Mesothelial cell of epicardium (in vitro differentiated cells): ENCODE data around the gene SPAG16. TPM values are rescaled to one million over a fixed set of nuclear protein-coding genes. Genes with fewer than 3 reads are reported as not detected.
"Not testable (repeated sequence)": the region's sequence is repeated elsewhere in the genome, so short reads cannot be mapped to it uniquely, and the experiment has no call there.

Experiments
- DNase-seq, 2 experiments: peaks; one replicate each; pipeline ENCODE4 v3.0.0; 2021; ENCODE audit warnings: low spot score in 2 of 2; ENCODE audit not compliant: unreplicated experiment in 2 of 2
- H3K27ac Mint-ChIP-seq: 2 replicates; pipeline ENCODE4 v1.8.0; 2021; ENCODE audit warnings: mixed read lengths
- H3K27me3 Mint-ChIP-seq: 2 replicates; pipeline ENCODE4 v1.8.0; 2021; ENCODE audit warnings: low read depth, mixed read lengths
- H3K36me3 Mint-ChIP-seq: 2 replicates; pipeline ENCODE4 v1.8.0; 2021; ENCODE audit warnings: mixed read lengths
- H3K4me1 Mint-ChIP-seq: 2 replicates; pipeline ENCODE4 v1.8.0; 2021; ENCODE audit warnings: mixed read lengths
- H3K4me3 Mint-ChIP-seq: 2 replicates; pipeline ENCODE4 v1.8.0; 2021; ENCODE audit warnings: mild to moderate bottlenecking, moderate library complexity, mixed read lengths
- H3K9me3 Mint-ChIP-seq: 2 replicates; pipeline ENCODE4 v1.8.0; 2021; ENCODE audit warnings: mixed read lengths
- CTCF ChIP-seq: fragments of 200-600 bp; sonication (generic); IDR thresholded peaks from one replicate; pipeline ENCODE4 v1.5.0; 2021; ENCODE audit warnings: antibody characterized with exemption; ENCODE audit not compliant: unreplicated experiment
- total RNA-seq: library from RNA; stranded (reverse); gene quantifications from 3 replicates; pipeline ENCODE4 v1.2.1, GENCODE V29; 2021

SPAG16 gene
- total RNA-seq, 1 donor from 2014 or later = 35.1 TPM

GRCh38 chr2:213669657-213670056, 385.4 kb downstream of the SPAG16 start:
- Mint-ChIP-seq H3K27ac (no peak overlapping the region), H3K9me3 (peaks cover 18% of the 10 kb centered on the region), H3K36me3 (no peaks in the 10 kb centered on the region), H3K27me3 (no peaks in the 10 kb centered on the region), H3K4me3 (no peak overlapping the region), H3K4me1 (peaks cover 4% of the 10 kb centered on the region)
- DNase-seq = no peak
- no peak for TF ChIP-seq CTCF

GRCh38 chr2:213678437-213679218, 394.4 kb downstream of the SPAG16 start:
- no peak for TF ChIP-seq CTCF
- DNase-seq = no peak
- no peaks in the 10 kb centered on the region for H3K27me3 Mint-ChIP-seq
- H3K9me3 Mint-ChIP-seq = peaks cover 23% of the 10 kb centered on the region
- H3K27ac Mint-ChIP-seq = no peak overlapping the region
- no peak overlapping the region for H3K4me3 Mint-ChIP-seq
- H3K36me3 Mint-ChIP-seq = no peaks in the 10 kb centered on the region
- no peaks in the 10 kb centered on the region for H3K4me1 Mint-ChIP-seq

GRCh38 chr2:213679894-213680293, 395.6 kb downstream of the SPAG16 start:
- H3K9me3 Mint-ChIP-seq = peaks cover 23% of the 10 kb centered on the region
- H3K27ac Mint-ChIP-seq = no peak overlapping the region

GRCh38 chr2:213682276-213682675, 398.0 kb downstream of the SPAG16 start:
- TF ChIP-seq CTCF = no peak
- H3K36me3 Mint-ChIP-seq = no peaks in the 10 kb centered on the region
- H3K9me3 Mint-ChIP-seq = peaks cover 27% of the 10 kb centered on the region
- H3K27ac Mint-ChIP-seq = no peak overlapping the region
- no peaks in the 10 kb centered on the region for H3K27me3 Mint-ChIP-seq
- no peak for DNase-seq
- H3K4me3 Mint-ChIP-seq = no peak overlapping the region
- no peaks in the 10 kb centered on the region for H3K4me1 Mint-ChIP-seq

More at GRCh38 chr2:213679894-213680293, 395.6 kb downstream of the SPAG16 start:
- H3K4me1 Mint-ChIP-seq = no peaks in the 10 kb centered on the region
- no peak for TF ChIP-seq CTCF
- no peaks in the 10 kb centered on the region for H3K27me3 Mint-ChIP-seq
- no peak overlapping the region for H3K4me3 Mint-ChIP-seq
- H3K36me3 Mint-ChIP-seq = no peaks in the 10 kb centered on the region
- no peak for DNase-seq

GRCh38 chr2:213688133-213688532, 403.9 kb downstream of the SPAG16 start:
- no peak for TF ChIP-seq CTCF
- Mint-ChIP-seq H3K9me3 (peaks cover 17% of the 10 kb centered on the region), H3K4me3 (no peak overlapping the region), H3K27me3 (no peaks in the 10 kb centered on the region), H3K36me3 (no peaks in the 10 kb centered on the region), H3K27ac (no peak overlapping the region), H3K4me1 (no peaks in the 10 kb centered on the region)
- no peak for DNase-seq

GRCh38 chr2:213688825-213689224, 404.6 kb downstream of the SPAG16 start:
- H3K9me3 Mint-ChIP-seq = peaks cover 17% of the 10 kb centered on the region
- DNase-seq, H3K4me3 Mint-ChIP-seq, H3K4me1 Mint-ChIP-seq, H3K27me3 Mint-ChIP-seq, H3K36me3 Mint-ChIP-seq, H3K27ac Mint-ChIP-seq: not testable (repeated sequence)
